Hindlimb muscle (tissue), 1 donor: ENCODE results near the gene CYP2F1. TPM values are rescaled to one million over a fixed set of nuclear protein-coding genes. Genes with fewer than 3 reads are reported as not detected.
"Not testable (repeated sequence)": the region's sequence is repeated elsewhere in the genome, so short reads cannot be mapped to it uniquely, and the experiment has no call there.

Experiments
- DNase-seq: peaks from one replicate; pipeline ENCODE4 v3.0.0-alpha.2; 2013
- polyA plus RNA-seq: library from polyadenylated mRNA; unstranded; fragments of 120-200 nt; gene quantifications from one replicate; pipeline ENCODE4 v1.2.1, GENCODE V29; 2013; ENCODE audit not compliant: insufficient read length

CYP2F1 gene
- polyA plus RNA-seq, 1 donor: not detected

- peak; percentile 56 for DNase-seq
Measured at GRCh38 chr19:41127801-41128300, 13.6 kb downstream of the CYP2F1 start.

- no peak for DNase-seq
Measured at GRCh38 chr19:41128692-41129091, 14.5 kb downstream of the CYP2F1 start.

GRCh38 chr19:41131186-41131585 is 17.0 kb downstream of the CYP2F1 start:
- no peak for DNase-seq

GRCh38 chr19:41133260-41133659 is 19.0 kb downstream of the CYP2F1 start:
- DNase-seq: no peak

- no peak for DNase-seq
Measured at GRCh38 chr19:41134616-41135015, 20.4 kb downstream of the CYP2F1 start.

GRCh38 chr19:41135390-41136384 is 21.5 kb downstream of the CYP2F1 start:
- peak; percentile 46 for DNase-seq

DNA sequence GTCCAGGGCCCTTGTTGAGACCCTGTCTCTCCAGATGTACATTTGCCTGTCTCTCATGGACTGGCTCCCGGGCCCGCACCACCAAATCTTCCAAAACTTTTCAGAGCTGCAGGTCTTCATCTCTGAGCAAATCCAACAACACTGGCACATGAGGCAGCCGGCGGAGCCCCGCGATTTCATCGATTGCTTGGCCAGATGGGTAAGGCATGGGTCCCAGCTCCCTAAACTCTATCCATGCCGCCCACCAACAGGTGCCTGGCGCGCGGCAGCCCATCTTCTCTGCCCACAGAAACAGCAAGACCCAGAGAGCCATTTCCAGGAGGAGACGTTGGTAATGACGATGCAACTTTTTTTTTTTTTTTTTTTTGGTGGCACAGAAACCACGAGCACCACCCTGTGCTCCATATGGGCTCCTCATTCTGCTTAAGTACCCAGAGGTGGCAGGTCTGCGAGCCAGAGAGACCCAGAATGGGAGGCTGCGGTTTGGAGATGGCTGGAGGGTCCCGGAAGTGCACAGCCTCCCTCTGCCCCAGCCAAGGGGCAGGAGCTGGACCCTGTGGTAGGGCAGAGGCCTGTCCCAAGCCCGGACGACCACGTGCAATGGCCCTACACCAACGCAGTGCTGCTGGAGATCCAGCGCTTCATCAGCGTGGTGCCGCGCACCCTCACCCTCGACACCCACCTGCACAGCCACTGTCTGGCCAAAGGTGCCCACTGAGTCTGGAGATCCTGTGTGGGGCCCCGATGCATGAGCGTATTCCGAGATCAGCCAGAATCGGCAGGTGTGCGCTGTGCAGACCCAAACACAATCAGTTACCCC is 22.6 kb downstream of the CYP2F1 start:
- no peak for DNase-seq

GRCh38 chr19:41144403-41144802 is 30.2 kb downstream of the CYP2F1 start:
- peak; percentile 28 for DNase-seq

DNA sequence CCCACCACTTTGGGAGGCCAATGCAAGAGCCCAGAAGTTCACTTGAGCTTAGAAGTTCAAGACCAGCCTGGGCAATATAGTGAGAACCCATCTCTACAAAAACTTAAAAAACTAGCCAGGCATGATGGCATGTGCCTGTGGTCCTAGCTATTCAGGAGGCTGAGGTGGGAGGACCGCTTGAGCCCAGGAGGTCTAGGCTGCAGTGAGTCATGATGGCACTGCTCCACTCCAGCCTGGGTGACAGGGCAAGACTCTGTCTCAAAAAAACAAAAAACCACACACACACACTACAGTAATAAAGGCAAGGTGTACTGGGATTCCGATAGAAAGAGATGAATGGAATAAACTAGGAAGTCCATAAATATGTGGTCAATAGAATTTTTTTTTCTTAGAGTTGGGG is 35.6 kb downstream of the CYP2F1 start:
- no peak for DNase-seq

DNA sequence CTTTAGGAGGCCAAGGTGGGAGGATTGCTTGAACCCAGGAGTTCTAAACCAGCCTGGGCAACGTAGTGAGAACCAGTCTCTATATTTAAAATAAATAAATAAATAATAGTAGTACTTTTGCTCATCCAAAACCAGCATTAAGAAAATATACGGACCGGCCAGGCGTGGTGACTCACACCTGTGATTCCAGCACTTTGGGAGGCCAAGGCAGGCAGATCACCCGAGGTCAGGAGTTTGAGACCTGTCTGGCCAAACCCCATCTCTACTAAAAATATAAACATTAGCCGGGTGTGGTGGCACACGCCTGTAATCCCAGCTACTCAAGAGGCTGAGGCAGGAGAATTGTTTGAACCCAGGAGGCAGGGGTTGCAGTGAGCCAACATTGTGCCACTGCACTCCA is 36.8 kb downstream of the CYP2F1 start:
- DNase-seq: not testable (repeated sequence)

- DNase-seq: no peak
Measured at GRCh38 chr19:41154060-41154459, 39.8 kb downstream of the CYP2F1 start.

- no peak for DNase-seq
Measured at GRCh38 chr19:41156207-41156606, 42.0 kb downstream of the CYP2F1 start.

- DNase-seq: no peak
Measured at GRCh38 chr19:41159881-41160280, 45.6 kb downstream of the CYP2F1 start.

GRCh38 chr19:41161903-41162302 is 47.7 kb downstream of the CYP2F1 start:
- DNase-seq: no peak

DNA sequence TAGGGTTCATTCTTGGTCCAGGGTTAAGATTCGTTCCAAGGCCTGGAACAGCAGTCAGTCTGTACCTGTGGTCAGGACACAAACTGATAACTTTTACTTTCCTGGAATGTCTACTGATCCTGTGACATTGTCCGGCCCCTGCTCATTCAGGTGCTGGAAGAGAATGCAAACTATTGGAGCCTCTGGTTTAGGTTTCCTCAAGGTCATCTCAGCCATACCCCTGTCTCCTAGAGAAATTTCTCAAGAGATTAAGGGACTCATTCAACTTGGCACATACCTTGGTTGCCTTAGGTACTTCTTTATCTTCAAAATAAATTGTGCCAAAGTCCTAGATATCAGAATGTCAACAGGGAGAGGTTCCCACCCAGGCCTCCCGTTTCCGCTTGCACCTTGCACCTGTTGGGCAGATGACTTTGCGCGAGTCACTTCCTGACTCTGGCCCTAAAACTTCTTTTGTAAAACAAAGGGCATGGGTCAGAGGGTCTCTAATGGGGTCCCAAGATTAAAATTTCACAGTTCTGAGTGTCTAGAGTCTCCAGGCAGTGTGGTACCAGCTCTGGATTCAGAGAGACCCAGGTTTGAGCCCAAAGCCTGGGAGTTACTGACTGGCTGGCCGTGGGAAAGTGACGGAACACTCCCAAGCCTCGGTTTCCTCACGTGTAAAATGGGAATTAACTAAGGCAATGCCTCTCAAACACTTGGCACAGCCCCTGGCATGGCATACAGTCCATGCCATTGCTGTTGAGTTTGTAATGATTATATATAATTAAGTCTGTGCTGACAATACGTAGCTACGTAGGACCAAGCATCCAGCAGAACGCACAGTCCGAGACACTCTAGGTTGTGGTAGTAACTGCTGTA is 52.9 kb downstream of the CYP2F1 start:
- no peak for DNase-seq

- no peak for DNase-seq
Measured at GRCh38 chr19:41172297-41173164, 58.3 kb downstream of the CYP2F1 start.

DNA sequence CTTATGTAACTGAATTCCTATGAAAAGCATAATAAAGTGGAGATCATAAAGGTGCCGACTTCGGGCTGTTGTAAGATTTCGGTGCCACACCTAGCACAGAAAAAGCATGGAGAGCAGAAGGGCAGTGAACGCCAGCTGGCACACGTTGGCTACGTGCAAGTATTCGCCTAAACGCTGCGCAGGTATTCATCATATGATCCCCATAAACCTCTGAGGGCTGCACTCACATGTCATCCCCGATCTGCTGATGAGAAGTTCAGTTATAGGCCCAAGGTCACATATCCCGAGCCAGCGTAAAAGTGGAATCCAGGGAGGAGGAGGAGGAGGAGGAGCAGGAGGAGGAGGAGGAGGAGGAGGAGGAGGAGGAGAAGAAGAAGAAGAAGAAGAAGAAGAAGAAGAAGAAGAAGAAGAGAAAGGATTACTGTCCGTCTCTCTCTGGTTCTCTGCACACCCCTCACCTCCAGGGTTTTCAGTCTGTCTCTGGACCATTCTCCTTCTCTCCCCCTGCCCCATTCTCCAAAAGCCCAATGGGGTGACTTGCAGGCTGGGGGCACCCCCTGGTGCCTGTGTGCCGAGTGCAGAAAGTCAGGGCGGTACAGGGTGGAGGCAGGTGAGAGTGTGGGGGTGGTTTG is 60.2 kb downstream of the CYP2F1 start:
- DNase-seq: no peak

DNA sequence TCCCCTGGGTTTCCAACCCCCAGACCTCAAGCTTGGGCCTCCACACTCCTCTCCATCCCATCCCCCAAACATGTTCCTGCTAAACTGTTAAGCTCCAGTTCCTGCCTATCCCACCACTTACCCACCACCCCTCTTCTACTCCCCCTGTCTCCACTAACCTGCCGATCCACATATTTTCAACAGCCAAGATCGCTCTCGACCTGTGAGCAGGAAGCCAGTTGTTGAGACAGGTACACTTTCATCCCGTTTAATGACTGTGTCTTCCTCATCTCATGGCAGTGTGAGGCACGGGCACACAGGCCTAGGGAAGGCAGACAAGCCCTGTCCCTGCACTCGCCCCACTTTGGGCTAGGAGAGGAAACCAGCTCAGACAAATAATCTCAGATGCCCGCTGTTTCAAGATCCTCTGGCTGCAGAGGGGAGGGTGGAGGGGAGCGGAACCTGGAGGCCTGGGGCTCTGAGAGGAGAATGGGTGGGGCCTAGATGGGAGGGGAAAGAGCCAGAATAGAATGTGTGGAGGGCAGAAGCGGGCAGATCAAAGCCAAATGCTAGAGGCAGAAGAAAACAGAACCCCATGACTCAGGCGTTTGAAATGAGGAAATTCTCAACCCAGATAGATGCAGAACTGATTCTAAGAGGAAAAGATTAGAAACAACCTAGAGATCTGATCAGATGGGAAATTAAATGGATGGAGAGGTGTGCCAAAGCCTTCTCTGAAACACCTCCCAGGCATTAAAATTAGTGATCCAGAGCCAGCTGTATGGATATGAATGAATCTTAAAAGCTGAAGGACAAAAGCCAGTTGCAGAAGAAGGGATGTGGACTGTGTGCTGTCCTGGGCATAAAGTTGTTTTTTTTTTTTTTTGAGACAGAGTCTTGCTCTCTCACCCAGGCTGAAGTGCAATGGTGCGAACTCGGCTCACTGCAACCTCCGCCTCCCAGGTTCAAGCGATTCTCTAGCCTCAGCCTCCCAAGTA is 61.9 kb downstream of the CYP2F1 start:
- DNase-seq: no peak
